Progenitor cell of endocrine pancreas (in vitro differentiated cells): Measurements from ENCODE around the gene ACKR2. TPM values are rescaled to one million over a fixed set of nuclear protein-coding genes. Genes with fewer than 3 reads are reported as not detected.

Experiments used
- DNase-seq: peaks from one replicate; pipeline ENCODE4 v3.0.0; 2021; ENCODE audit warnings: low spot score; ENCODE audit not compliant: unreplicated experiment
- H3K27ac Mint-ChIP-seq: 2 replicates; pipeline ENCODE4 v1.8.0; 2021; ENCODE audit warnings: mild to moderate bottlenecking, moderate library complexity, mixed read lengths
- H3K27me3 Mint-ChIP-seq: 2 replicates; pipeline ENCODE4 v1.8.0; 2021; ENCODE audit warnings: mixed read lengths
- H3K36me3 Mint-ChIP-seq: 2 replicates; pipeline ENCODE4 v1.8.0; 2022; ENCODE audit warnings: mixed read lengths; ENCODE audit not compliant: insufficient read depth
- H3K4me1 Mint-ChIP-seq: 2 replicates; pipeline ENCODE4 v1.8.0; 2021; ENCODE audit warnings: low read depth, mixed read lengths
- H3K4me3 Mint-ChIP-seq: 2 replicates; pipeline ENCODE4 v1.8.0; 2021; ENCODE audit warnings: low read depth, mild to moderate bottlenecking, moderate library complexity, mixed read lengths
- H3K9me3 Mint-ChIP-seq: 2 replicates; pipeline ENCODE4 v1.8.0; 2021; ENCODE audit warnings: low read depth, mixed read lengths
- CTCF ChIP-seq: fragments of 200-600 bp; sonication (generic); IDR thresholded peaks from one replicate; pipeline ENCODE4 v1.5.0; 2021; ENCODE audit warnings: antibody characterized with exemption, mild to moderate bottlenecking; ENCODE audit not compliant: unreplicated experiment
- total RNA-seq: library from RNA; stranded (reverse); gene quantifications from 2 replicates; pipeline ENCODE4 v1.2.1, GENCODE V29; 2021

ACKR2 gene
- total RNA-seq, 1 donor from 2014 or later: 0.60 TPM

- no peaks in the 10 kb centered on the region for H3K9me3 Mint-ChIP-seq
- no peaks in the 10 kb centered on the region for H3K27me3 Mint-ChIP-seq
- H3K36me3 Mint-ChIP-seq: no peaks in the 10 kb centered on the region
- H3K27ac Mint-ChIP-seq: no peak overlapping the region
- DNase-seq: no peak
- no peak overlapping the region for H3K4me3 Mint-ChIP-seq
- H3K4me1 Mint-ChIP-seq: peaks cover 16% of the 10 kb centered on the region
- no peak for TF ChIP-seq CTCF
These were observed 16.9 kb downstream of the ACKR2 start for GRCh38 chr3:42826141-42826540.

- DNase-seq: no peak
- H3K4me1 Mint-ChIP-seq: peaks cover 16% of the 10 kb centered on the region
- no peaks in the 10 kb centered on the region for H3K9me3 Mint-ChIP-seq
- no peak overlapping the region for H3K4me3 Mint-ChIP-seq
- no peak overlapping the region for H3K27ac Mint-ChIP-seq
- H3K36me3 Mint-ChIP-seq: no peaks in the 10 kb centered on the region
- TF ChIP-seq CTCF: no peak
- no peaks in the 10 kb centered on the region for H3K27me3 Mint-ChIP-seq
These were observed 17.8 kb downstream of the ACKR2 start for GRCh38 chr3:42827023-42827422.

- no peak for TF ChIP-seq CTCF
- Mint-ChIP-seq H3K4me1 (peaks cover 16% of the 10 kb centered on the region), H3K27me3 (no peaks in the 10 kb centered on the region), H3K9me3 (no peaks in the 10 kb centered on the region), H3K4me3 (no peak overlapping the region), H3K27ac (no peak overlapping the region), H3K36me3 (no peaks in the 10 kb centered on the region)
- no peak for DNase-seq
These were observed 18.4 kb downstream of the ACKR2 start for GRCh38 chr3:42827654-42828053.

- TF ChIP-seq CTCF: no peak
- Mint-ChIP-seq H3K4me3 (no peak overlapping the region), H3K4me1 (peaks cover 11% of the 10 kb centered on the region), H3K27me3 (no peaks in the 10 kb centered on the region), H3K9me3 (no peaks in the 10 kb centered on the region), H3K36me3 (no peaks in the 10 kb centered on the region), H3K27ac (no peak overlapping the region)
- no peak for DNase-seq
These were observed 19.9 kb downstream of the ACKR2 start for GRCh38 chr3:42829083-42829627.

GRCh38 chr3:42829628-42830436 is 20.6 kb downstream of the ACKR2 start:
- no peak overlapping the region for H3K27ac Mint-ChIP-seq
- no peaks in the 10 kb centered on the region for H3K36me3 Mint-ChIP-seq
- no peak for DNase-seq
- H3K27me3 Mint-ChIP-seq: no peaks in the 10 kb centered on the region
- no peaks in the 10 kb centered on the region for H3K9me3 Mint-ChIP-seq
- H3K4me3 Mint-ChIP-seq: no peak overlapping the region
- no peak for TF ChIP-seq CTCF
- peaks cover 11% of the 10 kb centered on the region for H3K4me1 Mint-ChIP-seq
